Esophagus muscularis mucosa (tissue), 4 donors: ENCODE measurements around the gene USF1. TPM values are rescaled to one million over a fixed set of nuclear protein-coding genes. Genes with fewer than 3 reads are reported as not detected.
A peak's percentile ranks its signal among the peaks of the same experiment; 100 is the strongest.

Experiments
- DNase-seq: peaks from one replicate; pipeline ENCODE4 v3.0.0-alpha.2; 2017; ENCODE audit errors: extremely low spot score
- H3K27ac ChIP-seq, 4 donors: fragments of 200-600 bp; sonication (generic); replicated peaks in 1 of 4; 1 replicate in 3 of 4; 2 replicates in 1 of 4; pipeline ENCODE4 v1.5.1; 2016 to 2019; ENCODE audit warnings: mild to moderate bottlenecking in 1 of 4
- H3K27me3 ChIP-seq, 4 donors: fragments of 200-600 bp; sonication (generic); one replicate each; pipeline versions ENCODE4 v1.5.1 to v1.6.0; 2016 to 2019
- H3K36me3 ChIP-seq, 4 donors: fragments of 200-600 bp; sonication (generic); one replicate each; pipeline ENCODE4 v1.5.1; 2016 to 2019
- H3K4me1 ChIP-seq, 4 donors: fragments of 200-600 bp; sonication (generic); one replicate each; pipeline ENCODE4 v1.5.1; 2016 to 2019
- H3K4me3 ChIP-seq, 4 donors: fragments of 200-600 bp; sonication (generic); 1 replicate in 2 of 4; 2 replicates in 2 of 4; pipeline ENCODE4 v1.5.1; 2016 to 2019; ENCODE audit warnings: mild to moderate bottlenecking in 4 of 4, moderate library complexity in 1 of 4
- H3K9me3 ChIP-seq, 4 donors: fragments of 200-600 bp; sonication (generic); 1 replicate in 3 of 4; 2 replicates in 1 of 4; pipeline ENCODE4 v1.5.1; 2016 to 2019
- EP300 ChIP-seq: sonication (generic); formaldehyde crosslinking; IDR thresholded peaks from one replicate; pipeline ENCODE4 v1.6.1; 2017; ENCODE audit warnings: antibody characterized with exemption
- POLR2A ChIP-seq: fragments of 450-650 bp; IDR thresholded peaks from one replicate; pipeline ENCODE4 v1.6.1; 2017; ENCODE audit warnings: antibody characterized with exemption, moderate library complexity, mild to moderate bottlenecking, low read depth
- POLR2AphosphoS5 ChIP-seq, 2 donors: sonication (generic); formaldehyde crosslinking; IDR thresholded peaks; one replicate each; pipeline ENCODE4 v1.6.1; 2017; ENCODE audit warnings: antibody characterized with exemption in 2 of 2
- WGBS: methylation state at CpG from one replicate; pipeline ENCODE4 v1.1.5; 2018; 5-methylcytosine and 5-hydroxymethylcytosine counted together
- intact Hi-C: fragments of 100-400 bp; cut with DNase I; formaldehyde crosslinking; loops from one replicate; pipeline ENCODE4 v1.15.1; 2023
- total RNA-seq, 4 donors: library from RNA; depleted of rRNA; stranded (reverse); fragments of >200 nt; gene quantifications; one replicate each; pipeline versions ENCODE4 v1.1.0 to v1.2.1, GENCODE V29; 2016
- TF ChIP-seq, protein P1 (sequence below), 3 experiments: fragments of 200-600 bp in 2 of 3; fragments of 450-650 bp in 1 of 3; sonication (generic) in 2 of 3; IDR thresholded peaks; one replicate each; pipeline ENCODE4 v1.5.1; 2017 to 2019; ENCODE audit warnings: antibody characterized with exemption in 3 of 3, mild to moderate bottlenecking in 2 of 3, moderate library complexity in 1 of 3

The USF1 gene
- total RNA-seq, 4 donors from 2014 or later, result 36.5 to 54.2 (median 48.7) TPM

DNA sequence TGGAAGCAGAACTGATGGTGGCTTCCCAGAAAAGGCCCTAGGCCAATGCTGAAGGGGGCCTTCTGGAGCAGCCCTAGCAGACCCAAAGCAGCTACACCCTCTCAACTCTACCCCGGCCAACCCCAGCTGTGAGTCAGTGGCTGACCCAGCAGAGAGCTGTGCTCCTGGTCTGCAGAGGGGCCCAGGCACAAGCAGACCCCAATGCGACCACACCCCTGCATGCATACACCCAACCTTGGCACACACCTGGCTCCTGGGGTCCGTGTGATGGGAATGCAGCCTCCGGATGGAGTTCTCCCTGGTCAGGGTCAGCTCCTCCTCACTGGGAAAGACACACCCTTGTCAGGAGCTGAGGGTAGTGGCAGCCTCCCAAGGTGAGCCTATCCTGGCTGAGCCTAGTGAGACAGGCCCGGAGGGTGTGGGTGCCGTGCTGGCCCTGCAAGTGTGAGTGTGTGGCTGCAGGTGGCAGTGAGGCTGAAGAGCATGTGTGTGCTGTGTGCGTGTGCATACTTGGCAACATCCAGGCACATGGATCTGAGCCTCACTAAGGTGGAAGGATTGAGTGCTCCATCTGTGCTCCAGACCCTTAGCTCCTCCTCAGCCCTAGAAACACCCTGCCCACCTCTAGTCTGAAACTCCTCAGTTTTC is 27.8 kb upstream of the USF1 start:
- H3K27ac ChIP-seq, result no peak overlapping the region
- WGBS, result 81% methylated on average over 6 of the region's 7 CpGs
- intact Hi-C loops, result no loop called here
- DNase-seq, result no peak
- H3K9me3 ChIP-seq, result no peaks in the 10 kb centered on the region
- no peak overlapping the region for H3K4me3 ChIP-seq
- peaks cover 0 to 8% (median 0%) of the 10 kb centered on the region in 4 donors for H3K27me3 ChIP-seq
- TF ChIP-seq POLR2A (no peak), EP300 (no peak), POLR2AphosphoS5 (IDR thresholded peaks at IDR 0.05) (no peak)
- TF ChIP-seq, protein P1, sequence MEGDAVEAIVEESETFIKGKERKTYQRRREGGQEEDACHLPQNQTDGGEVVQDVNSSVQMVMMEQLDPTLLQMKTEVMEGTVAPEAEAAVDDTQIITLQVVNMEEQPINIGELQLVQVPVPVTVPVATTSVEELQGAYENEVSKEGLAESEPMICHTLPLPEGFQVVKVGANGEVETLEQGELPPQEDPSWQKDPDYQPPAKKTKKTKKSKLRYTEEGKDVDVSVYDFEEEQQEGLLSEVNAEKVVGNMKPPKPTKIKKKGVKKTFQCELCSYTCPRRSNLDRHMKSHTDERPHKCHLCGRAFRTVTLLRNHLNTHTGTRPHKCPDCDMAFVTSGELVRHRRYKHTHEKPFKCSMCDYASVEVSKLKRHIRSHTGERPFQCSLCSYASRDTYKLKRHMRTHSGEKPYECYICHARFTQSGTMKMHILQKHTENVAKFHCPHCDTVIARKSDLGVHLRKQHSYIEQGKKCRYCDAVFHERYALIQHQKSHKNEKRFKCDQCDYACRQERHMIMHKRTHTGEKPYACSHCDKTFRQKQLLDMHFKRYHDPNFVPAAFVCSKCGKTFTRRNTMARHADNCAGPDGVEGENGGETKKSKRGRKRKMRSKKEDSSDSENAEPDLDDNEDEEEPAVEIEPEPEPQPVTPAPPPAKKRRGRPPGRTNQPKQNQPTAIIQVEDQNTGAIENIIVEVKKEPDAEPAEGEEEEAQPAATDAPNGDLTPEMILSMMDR (IDR thresholded peaks at IDR 0.05), result no peak
- H3K36me3 ChIP-seq, result no peaks in the 10 kb centered on the region
- H3K4me1 ChIP-seq, result no peaks in the 10 kb centered on the region

DNA sequence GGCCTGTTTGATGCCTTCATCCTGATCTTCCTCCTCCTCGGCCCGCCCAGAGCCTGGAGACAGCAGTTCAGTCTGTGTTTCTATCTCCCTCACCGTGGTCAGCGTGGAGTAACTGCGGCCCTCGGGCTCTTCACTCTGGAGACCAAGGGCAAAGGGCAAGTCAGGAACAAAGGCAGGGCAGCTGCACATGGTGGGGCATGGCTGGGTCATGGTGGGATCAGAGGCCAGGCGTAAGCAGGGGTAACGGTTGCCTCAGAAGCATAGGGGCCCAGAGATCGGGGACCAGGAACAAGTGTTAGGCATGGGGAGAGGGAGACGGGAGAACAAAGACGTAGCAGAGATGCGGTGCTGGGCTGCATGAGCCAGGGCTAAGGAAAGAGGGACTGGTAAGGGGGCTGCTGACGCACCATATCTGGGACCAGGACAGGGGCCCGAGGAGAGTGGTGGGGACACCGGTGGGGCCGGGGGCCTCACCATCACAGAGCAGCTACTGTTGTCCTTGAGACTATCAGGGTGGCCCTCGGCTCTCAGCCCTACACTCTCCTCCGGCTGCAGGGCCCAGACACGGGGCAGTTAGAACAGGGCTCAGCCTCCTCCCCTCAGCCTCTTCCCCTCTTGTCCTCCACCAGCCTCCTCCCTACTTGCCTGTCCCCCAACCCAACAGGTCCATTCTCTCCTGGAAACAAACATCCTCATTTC is 27.1 kb upstream of the USF1 start:
- Histone ChIP-seq H3K27ac (no peak overlapping the region), H3K9me3 (no peaks in the 10 kb centered on the region), H3K4me1 (no peaks in the 10 kb centered on the region), H3K36me3 (no peaks in the 10 kb centered on the region), H3K27me3 (peaks cover 0 to 5% (median 0%) of the 10 kb centered on the region in 4 donors), H3K4me3 (no peak overlapping the region)
- intact Hi-C loops, result no loop called here
- DNase-seq, result no peak
- no peak for TF ChIP-seq POLR2A
- TF ChIP-seq, protein P1 (IDR thresholded peaks at IDR 0.05), result no peak
- no peak for TF ChIP-seq POLR2AphosphoS5 (IDR thresholded peaks at IDR 0.05)
- TF ChIP-seq EP300, result no peak
- 83% methylated on average over 19 of the region's 19 CpGs for WGBS

DNA sequence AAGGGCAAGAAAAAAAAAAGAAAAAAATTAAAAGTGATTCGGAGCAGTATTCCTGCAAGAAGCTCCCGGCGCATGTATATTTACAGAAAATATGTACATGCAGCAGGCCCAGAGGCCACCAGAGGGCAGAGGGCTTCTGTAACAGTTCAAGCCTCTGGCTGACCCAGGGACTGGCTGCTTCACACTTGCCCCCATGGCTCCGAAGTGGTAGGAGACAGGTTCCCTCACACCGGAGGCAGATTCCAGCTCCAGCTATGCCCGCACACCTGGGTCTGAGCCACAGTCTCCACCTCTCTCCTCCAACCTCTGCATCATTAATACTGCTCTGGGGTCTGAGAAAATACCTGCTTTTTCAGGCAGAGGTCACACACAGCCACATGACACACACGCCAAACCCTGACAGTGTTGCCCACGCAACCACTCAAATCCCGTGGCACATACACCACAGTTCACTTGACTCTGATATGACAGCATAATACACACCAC is 26.2 kb upstream of the USF1 start:
- no peaks in the 10 kb centered on the region for H3K9me3 ChIP-seq
- no peak overlapping the region for H3K27ac ChIP-seq
- no peaks in the 10 kb centered on the region for H3K36me3 ChIP-seq
- H3K27me3 ChIP-seq, result peaks cover 0 to 5% (median 0%) of the 10 kb centered on the region in 4 donors
- intact Hi-C loops, result no loop called here
- WGBS, result 72% methylated on average over 9 of the region's 9 CpGs
- no peak for DNase-seq
- no peaks in the 10 kb centered on the region for H3K4me1 ChIP-seq
- no peak overlapping the region for H3K4me3 ChIP-seq
- no peak for TF ChIP-seq POLR2A
- TF ChIP-seq, protein P1 (IDR thresholded peaks at IDR 0.05), result peak; percentile 25 to 46 (median 27)

DNA sequence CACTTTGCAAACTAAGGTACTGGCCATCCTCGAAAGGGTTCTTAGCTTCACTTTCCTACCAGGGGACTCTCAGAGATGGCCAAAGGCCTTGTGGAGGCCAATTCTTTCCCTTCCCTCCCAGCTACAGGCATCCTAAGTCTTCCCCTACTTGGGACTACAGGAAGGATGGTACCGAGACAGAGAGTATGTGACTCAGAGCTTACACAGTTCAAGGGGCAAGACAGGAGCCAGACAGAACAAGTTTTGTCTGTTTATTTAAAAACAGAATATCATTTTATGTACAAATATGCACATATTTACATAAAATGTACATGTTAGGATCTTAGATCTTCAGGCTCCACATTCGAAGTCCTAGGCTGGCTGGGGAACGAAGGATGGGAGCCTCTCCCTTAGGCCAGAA is 25.0 kb upstream of the USF1 start:
- no peak for DNase-seq
- intact Hi-C loops, result no loop called here
- Histone ChIP-seq H3K4me1 (no peaks in the 10 kb centered on the region), H3K27ac (no peak overlapping the region), H3K4me3 (no peak overlapping the region), H3K36me3 (no peaks in the 10 kb centered on the region), H3K27me3 (peaks cover 0 to 11% (median 0%) of the 10 kb centered on the region in 4 donors), H3K9me3 (no peaks in the 10 kb centered on the region)
- no peak for TF ChIP-seq POLR2A
- no peak for TF ChIP-seq EP300
- TF ChIP-seq, protein P1 (IDR thresholded peaks at IDR 0.05), result no peak
- TF ChIP-seq POLR2AphosphoS5 (IDR thresholded peaks at IDR 0.05), result no peak
- 94% methylated on average over 4 of the region's 4 CpGs for WGBS
